Panc1 (cell line): Measurements from ENCODE around the gene PDGFD. TPM values are rescaled to one million over a fixed set of nuclear protein-coding genes. Genes with fewer than 3 reads are reported as not detected.

Experiments
- ATAC-seq: fragments of 200-7000 bp; cut with Tn5 transposase; 2 replicates; pipeline ENCODE4 v1.9.1; 2020; ENCODE audit warnings: mild to moderate bottlenecking, moderate library complexity
- BruUV-seq: library from RNA; stranded (reverse); fragments of 400-500 nt; replicated peaks from 2 replicates; lab custom pipeline; 2021; lab: Mats Ljungman, UMichigan
- CTCF ChIA-PET: fragments of 300-600 bp; sonication (Branson Sonifier 250); formaldehyde crosslinking; loops from one replicate; lab custom pipeline; 2022; ENCODE audit warnings: antibody characterized with exemption; lab: Charles Lee
- POLR2A ChIA-PET: fragments of 300-600 bp; sonication (Branson Sonifier 250); formaldehyde crosslinking; loops from one replicate; lab custom pipeline; 2022; ENCODE audit warnings: antibody characterized with exemption; lab: Charles Lee
- DNase-seq: peaks from one replicate; pipeline ENCODE4 v3.0.0-alpha.2; 2010; ENCODE audit warnings: low read depth, low spot score
- H3K27ac ChIP-seq: 2 replicates; pipeline ENCODE4 v1.5.1; 2011; ENCODE audit warnings: mild to moderate bottlenecking, low read length, inconsistent platforms
- H3K27me3 ChIP-seq: fragments of 200-500 bp; sonication (Bioruptor generic); 2 replicates; pipeline ENCODE4 v1.6.0; 2014; ENCODE audit warnings: low read length, inconsistent platforms; ENCODE audit not compliant: control insufficient read depth, insufficient read depth
- H3K36me3 ChIP-seq: fragments of 200-500 bp; sonication (Bioruptor generic); 2 replicates; pipeline ENCODE4 v1.5.1; 2014; ENCODE audit warnings: inconsistent platforms, mild to moderate bottlenecking, low read length, moderate library complexity; ENCODE audit not compliant: control insufficient read depth, insufficient read depth
- H3K4me1 ChIP-seq: 2 replicates; pipeline ENCODE4 v1.5.1; 2011; ENCODE audit warnings: inconsistent platforms, mild to moderate bottlenecking, low read length, moderate library complexity; ENCODE audit not compliant: control insufficient read depth, insufficient read depth
- H3K4me3 ChIP-seq, 2 experiments: 2 replicates each; pipeline ENCODE4 v1.5.1; 2011 to 2012; ENCODE audit warnings: low read depth in 2 of 2, low read length in 2 of 2, mild to moderate bottlenecking in 2 of 2, inconsistent platforms in 1 of 2, moderate library complexity in 1 of 2
- H3K9me3 ChIP-seq: fragments of 200-500 bp; sonication (Bioruptor generic); 2 replicates; pipeline ENCODE4 v1.5.1; 2014; ENCODE audit warnings: low read depth, mild to moderate bottlenecking, inconsistent platforms, low read length, moderate library complexity; ENCODE audit not compliant: control insufficient read depth, insufficient read depth
- CTCF ChIP-seq: fragments of 450-650 bp; IDR thresholded peaks from 2 replicates; pipeline ENCODE4 v1.5.1; 2017; ENCODE audit warnings: mild to moderate bottlenecking
- POLR2AphosphoS5 ChIP-seq: IDR thresholded peaks from 2 replicates; pipeline ENCODE4 v1.6.1; 2012; ENCODE audit warnings: mild to moderate bottlenecking, low read depth, low read length, moderate library complexity
- REST ChIP-seq, 2 experiments: IDR thresholded peaks; 2 replicates each; pipeline ENCODE4 v1.6.1; 2011 to 2012; ENCODE audit warnings: low read depth in 2 of 2, control low read depth in 1 of 2, low read length in 1 of 2, mild to moderate bottlenecking in 1 of 2, moderate library complexity in 1 of 2; ENCODE audit not compliant: insufficient read depth in 1 of 2
- SIN3A ChIP-seq: IDR thresholded peaks from 2 replicates; pipeline ENCODE4 v1.6.1; 2012; ENCODE audit warnings: low read depth, mild to moderate bottlenecking, low read length, moderate library complexity, borderline replicate concordance; ENCODE audit not compliant: insufficient read depth
- TCF7L2 ChIP-seq: IDR thresholded peaks from 2 replicates; pipeline ENCODE4 v1.6.1; 2011; ENCODE audit warnings: mild to moderate bottlenecking, low read depth, low read length, inconsistent platforms
- in situ Hi-C: cut with HindIII; loops from 2 replicates; pipeline ENCODE4 v1.10.0; 2016; ENCODE audit warnings: low sequenced_read_pairs, low pct_unique_long_range_greater_than_20kb
- intact Hi-C: fragments of 100-400 bp; cut with micrococcal nuclease; formaldehyde crosslinking; loops from one replicate; pipeline ENCODE4 v1.10.0; 2022; ENCODE audit not compliant: unreplicated experiment
- total RNA-seq: library from RNA; stranded (reverse); gene quantifications from one replicate; pipeline ENCODE4 v1.2.1, GENCODE V29; 2021; ENCODE audit not compliant: unreplicated experiment

Gene PDGFD
- total RNA-seq, 1 experiment from 2014 or later: 1.3 TPM

GRCh38 chr11:104033561-104033960 lies 130.4 kb downstream of the PDGFD start:
- ATAC-seq: no peak
- Histone ChIP-seq H3K4me3 (no peak overlapping the region), H3K4me1 (no peaks in the 10 kb centered on the region), H3K27me3 (no peaks in the 10 kb centered on the region), H3K9me3 (no peaks in the 10 kb centered on the region), H3K36me3 (no peaks in the 10 kb centered on the region), H3K27ac (no peak overlapping the region)
- in situ Hi-C loops: no loop called here
- no TSS peak for BruUV-seq
- ChIA-PET CTCF (no interaction called here), POLR2A (no interaction called here)
- TF ChIP-seq SIN3A (no peak), POLR2AphosphoS5 (no peak), REST (IDR thresholded peaks at IDR 0.05; ENCODE audit: insufficient read depth in 1 of 2, low read depth in 2 of 2, low read length in 1 of 2) (no peak), TCF7L2 (no peak), CTCF (no peak)
- intact Hi-C loops: no loop called here
- DNase-seq: no peak

GRCh38 chr11:104033134-104033533 lies 130.8 kb downstream of the PDGFD start:
- no TSS peak for BruUV-seq
- H3K4me1 ChIP-seq: no peaks in the 10 kb centered on the region
- CTCF ChIA-PET: no interaction called here
- no peaks in the 10 kb centered on the region for H3K27me3 ChIP-seq
- no peak overlapping the region for H3K4me3 ChIP-seq
- no peak for DNase-seq
- in situ Hi-C loops: no loop called here
- intact Hi-C loops: no loop called here
- H3K9me3 ChIP-seq: no peaks in the 10 kb centered on the region
- no peak overlapping the region for H3K27ac ChIP-seq
- POLR2A ChIA-PET: no interaction called here
- TF ChIP-seq REST (IDR thresholded peaks at IDR 0.05; ENCODE audit: insufficient read depth in 1 of 2, low read depth in 2 of 2, low read length in 1 of 2): no peak
- TF ChIP-seq POLR2AphosphoS5: no peak
- TF ChIP-seq SIN3A: no peak
- TF ChIP-seq TCF7L2: no peak
- TF ChIP-seq CTCF: no peak
- no peaks in the 10 kb centered on the region for H3K36me3 ChIP-seq
- no peak for ATAC-seq
